HepG2 (cell line): ENCODE data around the gene CNGA3. TPM values are rescaled to one million over a fixed set of nuclear protein-coding genes. Genes with fewer than 3 reads are reported as not detected.

Experiments
- ASH2L ChIP-seq: fragments of 300-600, 200-600 bp; sonication (generic); IDR thresholded peaks from 2 replicates; pipeline ENCODE4 v1.7.0; 2017; ENCODE audit warnings: low read depth, mild to moderate bottlenecking, moderate library complexity, mixed read lengths, low read length; ENCODE audit not compliant: insufficient read length
- ETV5 ChIP-seq: IDR thresholded peaks from 2 replicates; pipeline ENCODE4 v1.6.1; 2018; ENCODE audit warnings: missing biosample characterization, missing genetic modification reagents, inconsistent platforms, borderline replicate concordance
- FOXA3 ChIP-seq: IDR thresholded peaks from 2 replicates; pipeline ENCODE4 v1.6.1; 2016; ENCODE audit warnings: missing genetic modification reagents, missing compliant biosample characterization
- FOXJ3 ChIP-seq: sonication (generic); formaldehyde crosslinking; IDR thresholded peaks from 2 replicates; pipeline ENCODE4 v1.4.0; 2020; ENCODE audit warnings: missing genetic modification reagents, mild to moderate bottlenecking, borderline replicate concordance
- MTF1 ChIP-seq: sonication (generic); formaldehyde crosslinking; IDR thresholded peaks from 2 replicates; pipeline ENCODE4 v1.5.0; 2020; ENCODE audit warnings: missing genetic modification reagents
- RFXAP ChIP-seq: sonication (generic); formaldehyde crosslinking; IDR thresholded peaks from 2 replicates; pipeline ENCODE4 v1.4.0; 2020; ENCODE audit warnings: missing genetic modification reagents, borderline replicate concordance
- SAFB2 ChIP-seq: sonication (generic); formaldehyde crosslinking; IDR thresholded peaks from 2 replicates; pipeline ENCODE4 v1.5.1; 2020; ENCODE audit warnings: missing genetic modification reagents, low read depth, mild to moderate bottlenecking, borderline replicate concordance
- TBL1XR1 ChIP-seq: fragments of 150-350 bp; IDR thresholded peaks from 2 replicates; pipeline ENCODE4 v1.6.1; 2014; ENCODE audit warnings: borderline replicate concordance, low read length; ENCODE audit not compliant: partially characterized antibody
- ZSCAN20 ChIP-seq: sonication (generic); formaldehyde crosslinking; IDR thresholded peaks from 2 replicates; pipeline ENCODE4 v1.4.0; 2020; ENCODE audit warnings: missing genetic modification reagents, mild to moderate bottlenecking, borderline replicate concordance
- polyA plus RNA-seq, 8 experiments: library from polyadenylated mRNA; depleted of rRNA in 3 of 8; stranded (reverse) in 7 of 8; unstranded in 1 of 8; fragments of >200 nt; fragmentation: Illumina TruSeq in 4 of 8; extraction: Trizol in 4 of 8; gene quantifications; 2 replicates each; pipeline versions ENCODE4 v1.2.1 to v1.2.3, GENCODE V29; 2011 to 2016; ENCODE audit warnings: low read depth in 4 of 8, missing spikeins in 1 of 8, mixed read lengths in 1 of 8; ENCODE audit not compliant: insufficient read depth in 1 of 8
- total RNA-seq, 5 experiments: library from RNA; depleted of rRNA; stranded (reverse); fragments of >200 nt; fragmentation: Illumina TruSeq; extraction: Trizol; gene quantifications; 2 replicates each; pipeline ENCODE4 v1.2.3, GENCODE V29; 2016; ENCODE audit warnings: low read depth in 1 of 5
- TF ChIP-seq, protein P1 (sequence below): sonication (generic); formaldehyde crosslinking; IDR thresholded peaks from 2 replicates; pipeline ENCODE4 v1.4.0; 2020; ENCODE audit warnings: low read depth, mild to moderate bottlenecking, missing genetic modification reagents
- TF ChIP-seq, protein P2 (sequence below), 2 experiments: sonication (generic) in 1 of 2; formaldehyde crosslinking in 1 of 2; IDR thresholded peaks; 2 replicates each; pipeline versions ENCODE4 v1.4.0 to v1.6.1; 2018 to 2020; ENCODE audit warnings: missing genetic modification reagents in 2 of 2, borderline replicate concordance in 1 of 2, low read depth in 1 of 2, mild to moderate bottlenecking in 1 of 2, missing biosample characterization in 1 of 2
- TF ChIP-seq, protein P3 (sequence below): sonication (generic); formaldehyde crosslinking; IDR thresholded peaks from 2 replicates; pipeline ENCODE4 v1.4.0; 2020; ENCODE audit warnings: missing genetic modification reagents, borderline replicate concordance
- TF ChIP-seq, protein P4 (sequence below): sonication (generic); formaldehyde crosslinking; IDR thresholded peaks from 2 replicates; pipeline ENCODE4 v1.4.0; 2020; ENCODE audit warnings: missing genetic modification reagents

The CNGA3 gene
- total and polyA plus RNA-seq, 2 of the 13 experiments (the other 11 are each of a cell fraction or from before 2014, with no cell fraction given) = not detected

DNA sequence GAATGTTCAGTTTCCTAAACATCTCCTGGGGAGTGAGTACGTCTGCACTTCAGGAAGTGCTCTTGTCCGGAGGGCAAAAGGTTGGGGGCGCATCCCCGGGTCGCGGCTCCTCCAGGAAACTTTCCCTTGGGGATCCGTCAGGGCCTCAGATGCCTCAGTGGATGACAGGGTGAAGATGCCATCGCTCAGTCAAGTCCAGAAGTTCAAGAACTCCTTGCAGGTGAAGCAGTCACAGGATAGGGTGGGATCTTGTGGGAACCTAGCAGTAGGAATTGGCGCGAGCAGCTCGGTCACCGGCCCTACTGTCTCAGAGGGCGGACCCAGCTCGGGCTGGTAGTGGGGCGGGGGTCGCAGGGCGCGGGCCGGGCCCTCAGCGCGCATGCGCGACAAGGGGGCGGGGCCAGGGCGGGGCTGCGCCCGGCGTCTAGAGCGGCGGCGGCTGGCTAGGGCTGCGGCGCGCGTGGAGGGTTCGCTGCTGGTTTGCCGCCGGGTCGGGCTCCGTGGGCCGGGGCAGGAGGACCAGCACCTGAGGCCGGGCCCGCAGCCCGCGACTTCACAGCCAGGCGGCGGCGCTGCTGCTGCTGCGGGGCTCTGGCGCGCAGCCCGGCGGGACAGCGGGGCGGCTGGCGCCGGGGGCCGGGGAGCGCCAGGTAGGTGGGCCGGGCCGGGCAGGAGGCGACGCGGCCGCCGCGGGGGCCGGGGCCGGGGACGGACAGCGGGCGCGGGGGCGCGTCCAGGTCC, 98.3 kb downstream of the CNGA3 start, which contains the start of gene INPP4A (continued):
- TF ChIP-seq FOXJ3 (CRISPR knock-in tag) (no peak), TBL1XR1 (no peak), ETV5 (CRISPR knock-in tag) (peak; percentile 34; the same call in 1 of the 2 replicates), MTF1 (CRISPR knock-in tag) (no peak), ZSCAN20 (CRISPR knock-in tag) (no peak), FOXA3 (no peak), ASH2L (peak; percentile 72), RFXAP (0 out of 2 replicates have a peak, but pooled peaks have one; percentile 28), SAFB2 (CRISPR knock-in tag) (peak; percentile 58; the same call in 1 of the 2 replicates)
- TF ChIP-seq, protein P1, sequence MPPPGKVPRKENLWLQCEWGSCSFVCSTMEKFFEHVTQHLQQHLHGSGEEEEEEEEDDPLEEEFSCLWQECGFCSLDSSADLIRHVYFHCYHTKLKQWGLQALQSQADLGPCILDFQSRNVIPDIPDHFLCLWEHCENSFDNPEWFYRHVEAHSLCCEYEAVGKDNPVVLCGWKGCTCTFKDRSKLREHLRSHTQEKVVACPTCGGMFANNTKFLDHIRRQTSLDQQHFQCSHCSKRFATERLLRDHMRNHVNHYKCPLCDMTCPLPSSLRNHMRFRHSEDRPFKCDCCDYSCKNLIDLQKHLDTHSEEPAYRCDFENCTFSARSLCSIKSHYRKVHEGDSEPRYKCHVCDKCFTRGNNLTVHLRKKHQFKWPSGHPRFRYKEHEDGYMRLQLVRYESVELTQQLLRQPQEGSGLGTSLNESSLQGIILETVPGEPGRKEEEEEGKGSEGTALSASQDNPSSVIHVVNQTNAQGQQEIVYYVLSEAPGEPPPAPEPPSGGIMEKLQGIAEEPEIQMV = no peak
- TF ChIP-seq, protein P2, sequence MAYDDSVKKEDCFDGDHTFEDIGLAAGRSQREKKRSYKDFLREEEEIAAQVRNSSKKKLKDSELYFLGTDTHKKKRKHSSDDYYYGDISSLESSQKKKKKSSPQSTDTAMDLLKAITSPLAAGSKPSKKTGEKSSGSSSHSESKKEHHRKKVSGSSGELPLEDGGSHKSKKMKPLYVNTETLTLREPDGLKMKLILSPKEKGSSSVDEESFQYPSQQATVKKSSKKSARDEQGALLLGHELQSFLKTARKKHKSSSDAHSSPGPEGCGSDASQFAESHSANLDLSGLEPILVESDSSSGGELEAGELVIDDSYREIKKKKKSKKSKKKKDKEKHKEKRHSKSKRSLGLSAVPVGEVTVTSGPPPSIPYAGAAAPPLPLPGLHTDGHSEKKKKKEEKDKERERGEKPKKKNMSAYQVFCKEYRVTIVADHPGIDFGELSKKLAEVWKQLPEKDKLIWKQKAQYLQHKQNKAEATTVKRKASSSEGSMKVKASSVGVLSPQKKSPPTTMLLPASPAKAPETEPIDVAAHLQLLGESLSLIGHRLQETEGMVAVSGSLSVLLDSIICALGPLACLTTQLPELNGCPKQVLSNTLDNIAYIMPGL (CRISPR knock-in tag; IDR thresholded peaks at IDR 0.05; ENCODE audit: borderline replicate concordance in 1 of 2, low read depth in 1 of 2) = peak in 1 of 2 experiments; percentile 51; a peak in 2 of 4 replicates
- TF ChIP-seq, protein P3, sequence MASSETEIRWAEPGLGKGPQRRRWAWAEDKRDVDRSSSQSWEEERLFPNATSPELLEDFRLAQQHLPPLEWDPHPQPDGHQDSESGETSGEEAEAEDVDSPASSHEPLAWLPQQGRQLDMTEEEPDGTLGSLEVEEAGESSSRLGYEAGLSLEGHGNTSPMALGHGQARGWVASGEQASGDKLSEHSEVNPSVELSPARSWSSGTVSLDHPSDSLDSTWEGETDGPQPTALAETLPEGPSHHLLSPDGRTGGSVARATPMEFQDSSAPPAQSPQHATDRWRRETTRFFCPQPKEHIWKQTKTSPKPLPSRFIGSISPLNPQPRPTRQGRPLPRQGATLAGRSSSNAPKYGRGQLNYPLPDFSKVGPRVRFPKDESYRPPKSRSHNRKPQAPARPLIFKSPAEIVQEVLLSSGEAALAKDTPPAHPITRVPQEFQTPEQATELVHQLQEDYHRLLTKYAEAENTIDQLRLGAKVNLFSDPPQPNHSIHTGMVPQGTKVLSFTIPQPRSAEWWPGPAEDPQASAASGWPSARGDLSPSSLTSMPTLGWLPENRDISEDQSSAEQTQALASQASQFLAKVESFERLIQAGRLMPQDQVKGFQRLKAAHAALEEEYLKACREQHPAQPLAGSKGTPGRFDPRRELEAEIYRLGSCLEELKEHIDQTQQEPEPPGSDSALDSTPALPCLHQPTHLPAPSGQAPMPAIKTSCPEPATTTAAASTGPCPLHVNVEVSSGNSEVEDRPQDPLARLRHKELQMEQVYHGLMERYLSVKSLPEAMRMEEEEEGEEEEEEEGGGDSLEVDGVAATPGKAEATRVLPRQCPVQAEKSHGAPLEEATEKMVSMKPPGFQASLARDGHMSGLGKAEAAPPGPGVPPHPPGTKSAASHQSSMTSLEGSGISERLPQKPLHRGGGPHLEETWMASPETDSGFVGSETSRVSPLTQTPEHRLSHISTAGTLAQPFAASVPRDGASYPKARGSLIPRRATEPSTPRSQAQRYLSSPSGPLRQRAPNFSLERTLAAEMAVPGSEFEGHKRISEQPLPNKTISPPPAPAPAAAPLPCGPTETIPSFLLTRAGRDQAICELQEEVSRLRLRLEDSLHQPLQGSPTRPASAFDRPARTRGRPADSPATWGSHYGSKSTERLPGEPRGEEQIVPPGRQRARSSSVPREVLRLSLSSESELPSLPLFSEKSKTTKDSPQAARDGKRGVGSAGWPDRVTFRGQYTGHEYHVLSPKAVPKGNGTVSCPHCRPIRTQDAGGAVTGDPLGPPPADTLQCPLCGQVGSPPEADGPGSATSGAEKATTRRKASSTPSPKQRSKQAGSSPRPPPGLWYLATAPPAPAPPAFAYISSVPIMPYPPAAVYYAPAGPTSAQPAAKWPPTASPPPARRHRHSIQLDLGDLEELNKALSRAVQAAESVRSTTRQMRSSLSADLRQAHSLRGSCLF (CRISPR knock-in tag) = no peak
- TF ChIP-seq, protein P4, sequence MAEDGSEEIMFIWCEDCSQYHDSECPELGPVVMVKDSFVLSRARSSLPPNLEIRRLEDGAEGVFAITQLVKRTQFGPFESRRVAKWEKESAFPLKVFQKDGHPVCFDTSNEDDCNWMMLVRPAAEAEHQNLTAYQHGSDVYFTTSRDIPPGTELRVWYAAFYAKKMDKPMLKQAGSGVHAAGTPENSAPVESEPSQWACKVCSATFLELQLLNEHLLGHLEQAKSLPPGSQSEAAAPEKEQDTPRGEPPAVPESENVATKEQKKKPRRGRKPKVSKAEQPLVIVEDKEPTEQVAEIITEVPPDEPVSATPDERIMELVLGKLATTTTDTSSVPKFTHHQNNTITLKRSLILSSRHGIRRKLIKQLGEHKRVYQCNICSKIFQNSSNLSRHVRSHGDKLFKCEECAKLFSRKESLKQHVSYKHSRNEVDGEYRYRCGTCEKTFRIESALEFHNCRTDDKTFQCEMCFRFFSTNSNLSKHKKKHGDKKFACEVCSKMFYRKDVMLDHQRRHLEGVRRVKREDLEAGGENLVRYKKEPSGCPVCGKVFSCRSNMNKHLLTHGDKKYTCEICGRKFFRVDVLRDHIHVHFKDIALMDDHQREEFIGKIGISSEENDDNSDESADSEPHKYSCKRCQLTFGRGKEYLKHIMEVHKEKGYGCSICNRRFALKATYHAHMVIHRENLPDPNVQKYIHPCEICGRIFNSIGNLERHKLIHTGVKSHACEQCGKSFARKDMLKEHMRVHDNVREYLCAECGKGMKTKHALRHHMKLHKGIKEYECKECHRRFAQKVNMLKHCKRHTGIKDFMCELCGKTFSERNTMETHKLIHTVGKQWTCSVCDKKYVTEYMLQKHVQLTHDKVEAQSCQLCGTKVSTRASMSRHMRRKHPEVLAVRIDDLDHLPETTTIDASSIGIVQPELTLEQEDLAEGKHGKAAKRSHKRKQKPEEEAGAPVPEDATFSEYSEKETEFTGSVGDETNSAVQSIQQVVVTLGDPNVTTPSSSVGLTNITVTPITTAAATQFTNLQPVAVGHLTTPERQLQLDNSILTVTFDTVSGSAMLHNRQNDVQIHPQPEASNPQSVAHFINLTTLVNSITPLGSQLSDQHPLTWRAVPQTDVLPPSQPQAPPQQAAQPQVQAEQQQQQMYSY (CRISPR knock-in tag) = 0 out of 2 replicates have a peak, but pooled peaks have one; percentile 46
